ENCODE data around the gene CSNK1D.

CSNK1D gene

DNA sequence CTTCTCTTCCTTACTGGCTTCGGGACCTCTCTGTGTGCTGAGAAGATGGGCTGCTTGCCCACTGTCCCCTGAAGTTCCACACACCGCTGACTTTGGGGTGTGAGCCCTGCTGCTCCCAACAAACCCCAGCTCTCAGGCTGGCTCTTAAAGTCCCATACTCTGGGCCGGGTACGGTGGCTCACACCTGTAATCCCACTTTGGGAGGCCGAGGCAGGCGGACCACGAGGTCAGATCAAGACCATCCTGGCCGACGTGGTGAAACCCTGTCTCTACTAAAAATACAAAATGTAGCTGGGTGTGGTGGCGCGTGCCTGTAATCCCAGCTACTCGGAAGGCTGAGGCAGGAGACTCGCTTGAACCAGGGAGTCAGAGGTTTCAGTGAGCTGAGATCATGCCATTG, 26.7 kb upstream of the CSNK1D start:
- TF ChIP-seq, protein P1, sequence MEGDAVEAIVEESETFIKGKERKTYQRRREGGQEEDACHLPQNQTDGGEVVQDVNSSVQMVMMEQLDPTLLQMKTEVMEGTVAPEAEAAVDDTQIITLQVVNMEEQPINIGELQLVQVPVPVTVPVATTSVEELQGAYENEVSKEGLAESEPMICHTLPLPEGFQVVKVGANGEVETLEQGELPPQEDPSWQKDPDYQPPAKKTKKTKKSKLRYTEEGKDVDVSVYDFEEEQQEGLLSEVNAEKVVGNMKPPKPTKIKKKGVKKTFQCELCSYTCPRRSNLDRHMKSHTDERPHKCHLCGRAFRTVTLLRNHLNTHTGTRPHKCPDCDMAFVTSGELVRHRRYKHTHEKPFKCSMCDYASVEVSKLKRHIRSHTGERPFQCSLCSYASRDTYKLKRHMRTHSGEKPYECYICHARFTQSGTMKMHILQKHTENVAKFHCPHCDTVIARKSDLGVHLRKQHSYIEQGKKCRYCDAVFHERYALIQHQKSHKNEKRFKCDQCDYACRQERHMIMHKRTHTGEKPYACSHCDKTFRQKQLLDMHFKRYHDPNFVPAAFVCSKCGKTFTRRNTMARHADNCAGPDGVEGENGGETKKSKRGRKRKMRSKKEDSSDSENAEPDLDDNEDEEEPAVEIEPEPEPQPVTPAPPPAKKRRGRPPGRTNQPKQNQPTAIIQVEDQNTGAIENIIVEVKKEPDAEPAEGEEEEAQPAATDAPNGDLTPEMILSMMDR (conservative IDR thresholded peaks at IDR 0.05; ENCODE audit: low read depth) = no peak
- peak overlapping the region; percentile 100 for H3K27ac ChIP-seq
- CTCF ChIA-PET = interaction anchor here (0.6 to 1.1 kb wide), 5 partner anchors 31 to 303 kb away, joined by 3 to 5 read pairs (median 3); no protein-coding TSS in a partner anchor
- DNase-seq (ENCODE audit: low spot score) = no peak
- POLR2A ChIA-PET (ENCODE audit: low non-redundant PET) = no interaction called here

DNA sequence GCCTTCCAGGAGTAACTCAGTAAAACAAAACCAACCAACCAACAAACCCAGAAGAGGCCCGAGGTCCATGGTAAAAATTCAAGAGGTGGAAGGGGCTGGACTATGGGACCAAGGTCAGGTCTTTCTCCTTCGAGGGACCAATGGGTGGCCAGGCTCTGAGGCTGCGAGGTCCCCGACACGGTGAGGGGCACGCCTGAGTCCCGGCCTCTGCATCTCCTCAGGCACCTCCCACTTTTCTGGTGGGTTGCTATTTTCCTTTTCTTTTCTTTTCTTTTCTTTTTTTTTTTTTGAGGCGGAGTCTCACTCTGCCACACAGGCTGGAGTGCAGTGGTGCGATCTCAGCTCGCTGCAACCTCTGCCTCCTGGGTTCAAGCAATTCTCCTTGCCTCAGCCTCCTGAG, 26.0 kb upstream of the CSNK1D start:
- no peak for DNase-seq (ENCODE audit: low spot score)
- POLR2A ChIA-PET (ENCODE audit: low non-redundant PET) = interaction anchor here (1.9 kb wide), 1 partner anchor 34 kb away, joined by 4 read pairs; the partner anchor contains the start of gene SECTM1
- CTCF ChIA-PET = interaction anchor here (0.8 to 0.9 kb wide), 3 partner anchors 31 to 787 kb away, joined by 3 to 5 read pairs (median 3); no protein-coding TSS in a partner anchor
- TF ChIP-seq, protein P1 (conservative IDR thresholded peaks at IDR 0.05; ENCODE audit: low read depth) = no peak
- H3K27ac ChIP-seq = peak overlapping the region; percentile 100

DNA sequence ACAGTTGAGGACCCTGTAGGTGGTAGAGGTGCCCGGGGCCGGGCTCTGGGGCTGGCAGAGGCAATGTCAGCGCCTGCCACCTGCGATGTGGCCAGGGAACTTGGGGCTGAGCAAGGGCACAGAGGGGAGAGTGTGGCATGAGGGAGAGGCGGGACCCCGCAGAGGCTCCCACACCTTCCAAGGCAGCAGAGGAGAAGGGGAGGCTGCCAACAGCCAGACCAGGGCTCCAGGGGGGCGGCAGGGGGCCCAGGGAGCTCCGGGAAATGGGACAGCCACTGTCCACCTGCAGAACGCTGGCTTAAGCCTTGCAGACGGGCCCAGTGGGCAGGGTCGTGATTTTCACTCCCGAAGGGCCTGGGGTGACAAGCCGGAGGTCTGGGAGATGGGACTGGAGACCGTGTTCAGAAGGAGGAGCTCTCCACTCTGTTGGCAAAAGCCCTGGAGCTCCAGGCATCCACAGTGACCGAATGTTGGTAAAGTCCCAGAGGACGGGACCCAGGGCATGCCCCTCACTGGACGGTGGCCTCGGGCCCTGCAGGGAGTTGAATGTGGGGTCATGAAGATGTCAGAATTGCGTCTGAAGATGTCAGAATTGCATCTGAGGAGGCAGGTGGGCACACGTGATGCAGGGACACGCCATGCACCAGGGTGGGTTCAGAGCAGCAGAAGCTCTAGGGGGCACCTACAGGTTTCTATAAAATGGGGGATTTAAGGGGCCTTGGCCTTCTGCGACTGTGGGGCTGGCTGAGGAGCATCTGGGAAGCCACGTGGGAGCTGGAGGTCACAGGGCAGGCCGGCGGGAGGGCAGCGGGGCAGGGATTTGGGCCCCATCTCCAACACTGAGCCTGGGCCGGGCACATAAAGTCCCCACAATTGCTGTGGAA, 25.3 kb upstream of the CSNK1D start:
- ChIA-PET POLR2A (ENCODE audit: low non-redundant PET) (interaction anchor here (0.8 to 1.9 kb wide), 3 partner anchors 25 to 35 kb away, joined by 4 to 5 read pairs (median 4); partner anchors contain the start of gene SECTM1), CTCF (interaction anchor here (0.6 to 0.9 kb wide), 5 partner anchors 19 to 786 kb away, joined by 3 to 5 read pairs (median 3); partner anchors contain the start of gene CD7)
- TF ChIP-seq, protein P1 (conservative IDR thresholded peaks at IDR 0.05; ENCODE audit: low read depth) = no peak
- DNase-seq (ENCODE audit: low spot score) = no peak
- H3K27ac ChIP-seq = peak overlapping the region; percentile 100

DNA sequence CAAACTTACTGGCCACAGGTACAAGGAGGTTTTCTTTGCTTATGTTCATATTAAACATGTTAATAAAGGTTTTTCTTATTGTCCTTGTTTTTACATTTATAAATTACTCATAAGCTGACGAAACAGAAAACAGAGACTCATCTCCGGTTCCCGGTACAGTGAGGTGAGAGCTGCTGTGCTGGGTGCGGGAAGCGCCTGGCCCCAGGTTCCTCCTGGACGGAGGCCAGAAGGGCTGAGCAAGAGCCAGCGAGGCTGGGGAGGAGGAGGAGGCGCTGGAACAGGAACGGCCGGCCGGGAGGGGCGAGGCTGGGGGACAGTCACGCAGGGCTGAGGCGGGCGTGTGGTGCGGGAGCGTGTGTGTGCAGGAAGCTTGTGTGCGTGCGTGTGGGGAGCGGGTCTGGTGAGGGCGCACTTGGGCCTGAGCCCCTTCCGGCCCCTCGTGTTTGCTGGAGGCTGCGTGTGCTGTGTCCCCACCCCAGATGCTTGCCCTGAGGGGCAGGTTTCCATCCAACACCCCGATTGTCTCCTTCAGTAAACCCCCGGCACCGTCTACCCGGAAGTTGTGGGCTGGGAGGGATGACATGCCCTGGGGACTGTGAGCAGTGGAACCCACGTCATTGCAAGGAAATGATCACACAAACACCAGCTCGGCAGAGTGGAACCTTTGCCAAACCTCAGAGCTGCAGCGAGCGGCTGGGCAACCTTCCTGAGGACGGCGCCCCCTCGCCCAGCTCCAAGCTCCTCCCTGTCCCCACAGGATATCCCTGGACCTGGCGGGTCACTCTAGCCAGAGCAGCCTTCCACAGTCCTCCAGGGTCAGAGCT, 24.4 kb upstream of the CSNK1D start:
- peak overlapping the region; percentile 100 for H3K27ac ChIP-seq
- TF ChIP-seq, protein P1 (conservative IDR thresholded peaks at IDR 0.05; ENCODE audit: low read depth) = no peak
- ChIA-PET POLR2A (ENCODE audit: low non-redundant PET) (interaction anchor here (0.5 to 1.9 kb wide), 4 partner anchors 25 to 98 kb away, joined by 3 to 5 read pairs (median 4); partner anchors contain the start of gene SECTM1), CTCF (interaction anchor here (0.6 to 0.9 kb wide), 5 partner anchors 19 to 53 kb away, joined by 3 to 5 read pairs (median 4); partner anchors contain the start of gene CD7)
- DNase-seq (ENCODE audit: low spot score) = peak; percentile 89

DNA sequence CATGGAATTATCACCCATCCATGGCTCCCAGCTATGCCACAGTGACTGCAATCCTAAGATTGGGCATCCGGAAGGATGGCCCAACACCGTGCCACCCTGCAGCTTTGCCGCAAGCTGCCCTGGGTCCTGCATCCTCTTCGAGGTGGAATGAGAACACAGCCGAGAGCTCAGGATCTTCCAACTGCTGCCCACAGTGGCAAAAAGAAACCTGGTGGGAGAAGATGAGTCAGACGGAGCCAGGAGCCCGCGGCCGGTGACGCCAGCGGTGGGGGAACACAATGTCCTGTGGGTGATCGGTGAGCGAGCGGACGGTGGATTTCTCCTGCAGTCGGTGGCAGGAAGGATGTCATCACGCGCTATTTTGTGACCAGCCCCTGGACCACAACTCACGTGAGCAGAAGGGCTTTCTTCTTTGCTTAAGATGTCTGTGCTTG, 23.8 kb upstream of the CSNK1D start:
- peak overlapping the region; percentile 100 for H3K27ac ChIP-seq
- CTCF ChIA-PET = interaction anchor here (0.6 to 0.9 kb wide), 5 partner anchors 23 to 271 kb away, joined by 3 to 5 read pairs (median 4); no protein-coding TSS in a partner anchor
- DNase-seq (ENCODE audit: low spot score) = peak; percentile 79
- TF ChIP-seq, protein P1 (conservative IDR thresholded peaks at IDR 0.05; ENCODE audit: low read depth) = no peak
- POLR2A ChIA-PET (ENCODE audit: low non-redundant PET) = interaction anchor here (0.5 kb wide), 1 partner anchor 97 kb away, joined by 3 read pairs; no protein-coding TSS in a partner anchor

All from RWPE1 (cell line).